LHCN-M2 (cell line): ENCODE measurements around the gene MCF2L. TPM values are rescaled to one million over a fixed set of nuclear protein-coding genes. Genes with fewer than 3 reads are reported as not detected.
"Not testable (repeated sequence)": the region's sequence is repeated elsewhere in the genome, so short reads cannot be mapped to it uniquely, and the experiment has no call there.

Experiments used
- DNase-seq: peaks from one replicate; pipeline ENCODE4 v3.0.0-alpha.2; 2012; ENCODE audit warnings: low read depth
- total RNA-seq: library from RNA; depleted of rRNA; stranded (reverse); fragments of >200 nt; gene quantifications from 2 replicates; pipeline ENCODE4 v1.2.3, GENCODE V29; 2014

The MCF2L gene
- total RNA-seq, 1 experiment from 2014 or later, result 10.9 TPM

GRCh38 chr13:113110852-113111315, 141.9 kb downstream of the MCF2L start:
- no peak for DNase-seq

DNA sequence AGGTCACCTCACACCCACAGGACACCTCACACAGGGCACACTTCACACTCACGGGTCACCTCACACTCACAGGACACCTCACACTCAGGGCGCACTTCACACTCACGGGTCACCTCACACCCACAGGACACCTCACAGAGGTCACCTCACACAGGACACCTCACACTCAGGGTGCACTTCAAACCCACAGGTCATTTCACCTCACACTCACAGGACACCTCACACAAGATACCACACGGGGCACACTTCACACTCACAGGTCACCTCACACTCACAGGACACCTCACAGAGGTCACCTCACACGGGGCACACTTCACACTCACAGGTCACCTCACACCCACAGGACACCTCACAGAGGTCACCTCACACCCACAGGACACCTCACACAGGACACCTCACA, 142.8 kb downstream of the MCF2L start:
- not testable (repeated sequence) for DNase-seq

DNA sequence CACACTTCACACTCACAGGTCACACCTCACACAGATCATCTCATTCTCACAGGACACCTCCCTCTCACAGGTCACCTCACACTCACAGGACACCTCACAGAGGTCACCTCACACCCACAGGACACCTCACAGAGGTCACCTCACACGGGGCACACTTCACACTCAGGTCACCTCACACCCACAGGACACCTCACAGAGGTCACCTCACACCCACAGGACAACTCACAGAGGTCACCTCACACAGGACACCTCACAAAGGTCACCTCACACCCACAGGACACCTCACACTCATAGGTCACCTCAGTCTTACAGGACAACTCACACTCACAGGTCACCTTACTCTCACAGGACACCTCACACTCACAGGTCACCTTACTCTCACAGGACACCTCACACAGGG, 143.5 kb downstream of the MCF2L start:
- not testable (repeated sequence) for DNase-seq

- DNase-seq, result no peak
These were observed 144.2 kb downstream of the MCF2L start for GRCh38 chr13:113112893-113113845.

DNA sequence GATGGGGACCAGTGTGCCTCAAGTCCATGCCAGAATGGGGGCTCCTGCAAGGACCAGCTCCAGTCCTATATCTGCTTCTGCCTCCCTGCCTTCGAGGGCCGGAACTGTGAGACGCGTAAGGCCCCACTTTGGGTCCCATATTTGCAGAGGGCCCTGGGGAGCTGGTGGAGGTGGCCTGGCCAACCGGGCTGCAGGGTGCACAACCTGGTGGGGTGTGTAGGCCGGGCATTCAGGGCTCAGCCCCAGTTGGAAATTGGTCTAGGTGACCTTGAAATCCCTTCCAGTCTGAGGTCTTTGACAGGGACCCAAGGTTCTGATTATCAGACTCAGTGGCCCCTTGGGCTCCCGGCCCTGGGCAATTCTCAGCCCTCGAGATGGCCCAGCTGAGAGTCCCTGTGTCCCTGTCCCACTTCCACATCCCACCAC, 144.8 kb downstream of the MCF2L start:
- DNase-seq, result no peak

GRCh38 chr13:113114511-113115362, 145.7 kb downstream of the MCF2L start:
- DNase-seq, result no peak

DNA sequence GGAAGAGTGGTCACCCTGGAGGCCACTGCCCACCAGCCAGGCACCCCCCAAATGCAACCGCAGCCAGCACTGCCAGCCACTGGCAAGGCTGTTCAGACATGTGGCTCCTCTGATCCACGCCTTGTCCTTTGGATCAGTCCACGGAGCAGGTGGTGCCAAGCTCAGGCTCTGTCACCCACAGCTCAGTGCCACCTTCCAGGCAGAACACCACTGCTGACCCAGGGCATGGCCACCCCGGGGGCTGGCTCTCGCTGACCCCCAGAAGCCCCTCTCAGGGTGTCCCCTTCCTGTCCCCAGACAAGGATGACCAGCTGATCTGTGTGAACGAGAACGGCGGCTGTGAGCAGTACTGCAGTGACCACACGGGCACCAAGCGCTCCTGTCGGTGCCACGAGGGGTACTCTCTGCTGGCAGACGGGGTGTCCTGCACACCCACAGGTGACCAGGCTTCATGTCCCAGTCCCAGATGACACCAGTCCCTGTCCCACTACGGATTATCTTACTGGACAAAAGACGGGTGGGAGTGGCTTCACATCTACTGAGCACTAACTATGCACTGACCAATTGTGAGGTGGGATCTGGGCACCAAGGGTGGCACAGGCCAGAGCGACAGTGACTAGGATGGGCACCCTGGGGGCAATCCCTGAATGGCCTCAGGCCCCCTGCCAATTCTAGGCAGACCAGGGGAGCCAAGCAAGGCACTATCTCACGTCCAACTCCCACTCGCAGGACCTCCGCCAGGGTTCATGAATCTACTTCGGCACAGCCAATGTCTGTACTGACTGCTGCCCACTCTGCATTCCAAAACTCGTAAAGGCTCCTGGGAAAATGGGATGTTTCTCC, 146.6 kb downstream of the MCF2L start:
- no peak for DNase-seq

DNA sequence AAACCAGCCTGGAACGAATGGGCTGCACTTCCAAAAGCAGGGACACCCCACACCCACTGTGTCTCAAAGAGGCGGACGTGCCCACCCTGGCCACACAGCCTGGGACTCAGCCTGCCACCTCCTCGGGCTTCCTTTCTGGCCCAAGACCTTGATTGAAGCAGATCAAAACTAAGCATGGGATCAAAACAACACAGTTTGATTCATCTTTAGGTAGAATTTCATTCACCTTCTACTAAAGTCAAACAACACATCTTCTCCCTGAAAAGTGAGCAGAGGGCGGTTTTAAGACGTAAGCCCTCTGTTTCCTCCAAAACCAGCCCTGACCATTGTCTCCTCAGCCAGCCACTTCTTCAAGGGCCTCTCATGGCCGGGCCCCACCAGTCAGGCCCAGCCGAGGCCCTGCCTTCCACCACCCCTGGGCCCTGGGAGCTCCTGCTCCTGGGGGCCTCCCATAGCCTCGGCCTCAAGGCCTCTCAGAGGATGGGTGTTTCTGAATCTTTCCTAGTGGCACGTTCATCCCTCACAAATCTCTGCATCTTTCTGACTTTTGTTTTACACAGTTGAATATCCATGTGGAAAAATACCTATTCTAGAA, 147.3 kb downstream of the MCF2L start:
- no peak for DNase-seq

GRCh38 chr13:113116871-113117271, 147.9 kb downstream of the MCF2L start:
- DNase-seq, result no peak

- no peak for DNase-seq
These were observed 148.4 kb downstream of the MCF2L start for GRCh38 chr13:113117335-113117872.

DNA sequence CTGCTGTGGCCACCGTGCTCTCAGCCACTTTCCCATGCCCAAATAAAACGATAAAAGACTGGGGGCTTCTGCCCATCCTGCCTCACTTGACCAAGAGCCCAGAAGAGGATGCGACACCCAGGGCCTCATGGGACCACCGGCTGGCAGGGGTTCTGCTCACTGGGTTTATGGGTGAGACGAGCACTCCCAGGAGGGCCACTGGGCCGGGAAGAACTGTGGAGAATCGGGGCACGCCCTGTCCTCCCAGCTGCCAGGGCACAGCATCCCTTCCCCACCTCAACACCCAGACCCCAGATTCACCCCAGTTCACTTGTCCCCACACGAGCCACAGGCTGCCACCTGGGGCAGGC, 148.9 kb downstream of the MCF2L start:
- DNase-seq, result no peak

GRCh38 chr13:113118261-113119021, 149.4 kb downstream of the MCF2L start:
- no peak for DNase-seq

DNA sequence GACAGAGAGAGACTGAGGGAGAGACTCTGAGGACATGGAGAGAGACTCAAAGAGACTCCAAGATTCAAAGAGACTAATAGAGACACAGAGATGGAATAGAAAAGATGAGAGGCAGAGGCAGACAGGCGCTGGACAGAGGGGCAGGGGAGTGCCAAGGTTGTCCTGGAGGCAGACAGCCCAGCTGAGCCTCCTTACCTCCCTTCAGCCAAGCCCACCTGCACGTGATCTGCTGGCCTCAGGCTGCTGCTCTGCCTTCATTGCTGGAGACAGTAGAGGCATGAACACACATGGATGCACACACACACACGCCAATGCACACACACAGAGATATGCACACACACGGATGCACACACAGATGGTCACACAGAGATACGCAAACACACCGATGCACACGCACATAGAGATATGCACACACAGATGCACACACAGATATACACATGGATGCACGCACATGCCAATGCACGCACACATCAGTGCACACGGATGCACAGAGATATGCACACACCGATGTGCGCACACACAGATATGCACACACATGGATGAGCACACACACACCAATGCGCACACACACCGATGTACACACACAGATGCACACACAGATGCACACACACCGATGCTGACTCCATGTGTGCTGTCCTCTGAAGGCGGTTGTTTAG, 150.3 kb downstream of the MCF2L start:
- no peak for DNase-seq

- no peak for DNase-seq
These were observed 150.8 kb downstream of the MCF2L start for GRCh38 chr13:113119822-113120189.

DNA sequence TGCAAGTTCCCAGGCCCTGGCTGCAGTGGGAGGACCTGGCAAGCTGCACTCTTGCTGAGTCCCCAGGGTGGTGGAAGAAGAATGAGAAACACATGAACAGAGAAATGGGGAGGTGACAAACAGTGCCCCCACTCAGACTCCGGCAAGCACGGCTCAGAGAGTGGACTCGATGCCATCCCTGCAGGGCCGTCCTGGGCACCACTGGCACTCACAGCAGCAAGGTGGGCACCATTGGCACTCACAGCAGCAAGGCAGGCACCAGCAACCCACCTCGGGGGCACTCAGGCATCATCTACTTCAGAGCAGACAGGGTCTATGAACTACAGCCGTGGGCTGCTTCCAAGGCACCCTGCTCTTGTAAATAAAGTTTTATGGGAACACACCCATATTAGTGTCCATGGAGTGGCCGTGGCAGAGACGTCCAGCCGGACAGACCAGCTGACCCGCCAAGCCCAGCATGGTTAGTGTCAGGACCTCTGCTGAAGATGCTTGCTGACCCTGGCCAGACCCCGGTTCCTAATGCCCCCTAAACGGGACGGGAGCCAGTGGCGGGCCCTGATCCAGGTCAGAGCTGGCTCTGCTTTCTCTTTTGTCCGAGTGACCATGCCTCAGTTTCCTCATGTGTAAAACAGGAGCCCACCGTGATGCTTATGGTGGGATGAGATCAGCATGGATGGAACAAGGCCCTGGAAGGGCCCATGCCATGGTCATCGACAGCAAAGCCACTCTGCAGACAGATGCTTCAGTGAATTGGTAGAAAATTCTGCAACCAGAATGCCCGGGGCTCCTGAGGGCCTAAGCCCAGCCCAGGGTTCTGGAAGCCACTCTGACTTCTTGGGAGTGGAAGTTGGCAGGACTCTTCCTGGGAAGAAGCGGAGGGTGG, 151.5 kb downstream of the MCF2L start:
- DNase-seq, result no peak

DNA sequence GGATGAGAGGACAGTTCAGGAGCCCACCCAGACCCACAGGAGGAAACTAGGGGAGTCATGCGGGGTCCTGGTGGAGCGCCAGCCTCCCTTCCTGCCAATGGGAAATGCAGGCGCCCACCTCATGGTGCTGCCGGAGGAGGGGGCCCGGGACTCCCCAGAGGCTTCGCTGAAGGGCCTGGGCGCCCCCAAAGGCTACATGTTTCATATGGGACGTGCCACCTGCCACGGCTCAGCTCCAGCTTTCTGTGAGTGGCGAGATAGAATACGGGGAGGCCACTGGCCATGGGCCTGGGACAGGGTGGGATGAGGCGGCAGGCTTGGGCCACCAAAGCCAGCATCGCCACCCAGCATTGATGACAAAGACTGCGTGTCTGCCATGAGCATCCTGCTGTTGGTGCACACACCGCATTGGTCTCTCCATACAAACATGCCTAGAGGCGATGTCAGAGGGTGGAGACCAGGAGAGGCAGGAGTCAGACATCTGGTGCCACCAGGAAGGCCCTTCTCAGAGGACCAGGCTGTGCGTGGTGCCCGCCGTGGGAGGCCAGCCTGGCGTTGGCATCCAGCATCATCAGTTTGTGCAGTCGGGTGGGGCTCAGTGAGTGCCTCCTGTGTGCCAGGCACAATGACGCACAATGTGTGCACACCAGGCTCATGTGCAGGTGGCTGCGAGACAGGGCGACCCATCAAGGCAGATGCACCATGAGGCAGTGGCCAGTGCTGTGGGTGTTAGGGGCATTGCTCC, 152.3 kb downstream of the MCF2L start:
- no peak for DNase-seq

GRCh38 chr13:113121928-113122471, 153.0 kb downstream of the MCF2L start:
- DNase-seq, result no peak
